NCI-H446 treated with DMSO at 0.1 percent for 48 hours (cell line): ENCODE data around the gene TTC7B.
"Not testable (repeated sequence)": the region's sequence is repeated elsewhere in the genome, so short reads cannot be mapped to it uniquely, and the experiment has no call there.

Experiments
- DNase-seq: peaks from one replicate; lab custom pipeline; 2025; lab: John Stamatoyannopoulos, UW

The TTC7B gene

GRCh38 chr14:90830931-90831701, 14.9 kb upstream of the TTC7B start:
- DNase-seq: no peak

- no peak for DNase-seq
These were observed 13.4 kb upstream of the TTC7B start for GRCh38 chr14:90829677-90830076.

GRCh38 chr14:90828642-90829487, 12.6 kb upstream of the TTC7B start:
- no peak for DNase-seq

- peak; percentile 92 for DNase-seq
These were observed 11.8 kb upstream of the TTC7B start for GRCh38 chr14:90827919-90828610.

GRCh38 chr14:90823542-90823941, 7.3 kb upstream of the TTC7B start:
- not testable (repeated sequence) for DNase-seq

GRCh38 chr14:90820958-90821357, 4.7 kb upstream of the TTC7B start:
- DNase-seq: peak; percentile 19

GRCh38 chr14:90819734-90820393, 3.6 kb upstream of the TTC7B start:
- no peak for DNase-seq

- DNase-seq: no peak
These were observed 2.5 kb upstream of the TTC7B start for GRCh38 chr14:90818715-90819114.

- DNase-seq: no peak
These were observed 629 bp upstream of the TTC7B start for GRCh38 chr14:90816681-90817436.

- DNase-seq: no peak
These were observed 733 bp downstream of the TTC7B start for GRCh38 chr14:90815572-90815821.

- DNase-seq: no peak
These were observed 1.2 kb downstream of the TTC7B start for GRCh38 chr14:90814806-90815571.

GRCh38 chr14:90813442-90813841, 2.8 kb downstream of the TTC7B start:
- DNase-seq: no peak

GRCh38 chr14:90812109-90812508, 4.1 kb downstream of the TTC7B start:
- DNase-seq: no peak

GRCh38 chr14:90811641-90812040, 4.6 kb downstream of the TTC7B start:
- no peak for DNase-seq

- DNase-seq: no peak
These were observed 5.4 kb downstream of the TTC7B start for GRCh38 chr14:90810806-90811205.

GRCh38 chr14:90809530-90810312, 6.5 kb downstream of the TTC7B start:
- no peak for DNase-seq

GRCh38 chr14:90808759-90809529, 7.3 kb downstream of the TTC7B start:
- no peak for DNase-seq

GRCh38 chr14:90807060-90807459, 9.2 kb downstream of the TTC7B start:
- DNase-seq: no peak
